HG03432 (cell line): Measurements from ENCODE around the gene SAMD5.

Experiments used
- ATAC-seq: cut with Tn5 transposase; IDR thresholded peaks from one replicate; pipeline ENCODE4 v1.9.1; 2021; ENCODE audit warnings: mild to moderate bottlenecking, moderate library complexity; ENCODE audit not compliant: unreplicated experiment

SAMD5 gene

GRCh38 chr6:147564556-147564955 is 56.1 kb downstream of the SAMD5 start:
- no peak for ATAC-seq

GRCh38 chr6:147566244-147566898 is 57.9 kb downstream of the SAMD5 start:
- ATAC-seq, result no peak

GRCh38 chr6:147567141-147567805 is 58.8 kb downstream of the SAMD5 start:
- ATAC-seq, result peak; percentile 54

- no peak for ATAC-seq
Measured at GRCh38 chr6:147569788-147570187, 61.3 kb downstream of the SAMD5 start.

- no peak for ATAC-seq
Measured at GRCh38 chr6:147570681-147571080, 62.2 kb downstream of the SAMD5 start.

GRCh38 chr6:147577488-147577887 is 69.0 kb downstream of the SAMD5 start:
- no peak for ATAC-seq

- ATAC-seq, result no peak
Measured at GRCh38 chr6:147578159-147578558, 69.7 kb downstream of the SAMD5 start.

GRCh38 chr6:147578883-147579282 is 70.4 kb downstream of the SAMD5 start:
- no peak for ATAC-seq

GRCh38 chr6:147579667-147580066 is 71.2 kb downstream of the SAMD5 start:
- no peak for ATAC-seq

GRCh38 chr6:147582991-147583390 is 74.5 kb downstream of the SAMD5 start:
- no peak for ATAC-seq

- no peak for ATAC-seq
Measured at GRCh38 chr6:147585256-147585655, 76.8 kb downstream of the SAMD5 start.

- no peak for ATAC-seq
Measured at GRCh38 chr6:147586044-147586443, 77.6 kb downstream of the SAMD5 start.

- ATAC-seq, result no peak
Measured at GRCh38 chr6:147587907-147588306, 79.4 kb downstream of the SAMD5 start.

GRCh38 chr6:147588469-147588868 is 80.0 kb downstream of the SAMD5 start:
- no peak for ATAC-seq

- ATAC-seq, result no peak
Measured at GRCh38 chr6:147589739-147590250, 81.3 kb downstream of the SAMD5 start.

GRCh38 chr6:147595961-147596360 is 87.5 kb downstream of the SAMD5 start:
- ATAC-seq, result no peak

GRCh38 chr6:147603392-147604081 is 95.0 kb downstream of the SAMD5 start:
- ATAC-seq, result no peak

- ATAC-seq, result no peak
Measured at GRCh38 chr6:147604373-147604772, 95.9 kb downstream of the SAMD5 start.

- no peak for ATAC-seq
Measured at GRCh38 chr6:147611992-147612391, 103.5 kb downstream of the SAMD5 start.

GRCh38 chr6:147614501-147614900 is 106.0 kb downstream of the SAMD5 start:
- ATAC-seq, result no peak

- no peak for ATAC-seq
Measured at GRCh38 chr6:147615659-147616456, 107.4 kb downstream of the SAMD5 start.
